OCI-LY1 (cell line): ENCODE results near the gene C3.

Experiments
- EZH2 ChIP-seq: fragments of 200-600 bp; sonication (generic), shearing (Covaris generic); IDR thresholded peaks from 2 replicates; pipeline ENCODE4 v1.8.0; 2017; ENCODE audit warnings: borderline replicate concordance, mixed run types, mild to moderate bottlenecking, antibody characterized with exemption, low read length, moderate library complexity, mixed read lengths
- TF ChIP-seq, protein P1 (sequence below): fragments of 200-600 bp; sonication (generic), shearing (Covaris generic); IDR thresholded peaks from 2 replicates; pipeline ENCODE4 v1.5.1; 2017; ENCODE audit warnings: mild to moderate bottlenecking, antibody characterized with exemption, low read length, moderate library complexity, mixed read lengths

DNA sequence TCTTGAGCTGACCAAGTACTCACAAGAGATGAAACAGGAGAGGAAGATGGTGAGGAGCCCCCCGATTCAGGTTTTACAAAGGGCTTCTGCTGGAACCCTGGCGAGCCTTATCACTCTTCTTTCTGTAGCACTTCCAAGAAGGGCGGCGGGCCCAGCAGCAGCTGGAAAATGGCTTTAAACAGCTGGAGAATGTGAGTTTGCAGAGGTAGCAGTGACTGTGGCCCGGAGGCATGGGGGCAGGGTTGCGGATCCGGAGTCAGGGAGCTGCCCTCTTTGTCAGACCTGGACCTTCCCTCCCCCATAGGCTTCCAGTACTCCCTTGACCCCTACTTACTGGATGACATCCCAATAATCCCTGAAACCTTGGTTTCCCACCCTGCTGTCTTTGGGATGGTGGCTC lies 22.6 kb upstream of the C3 start:
- TF ChIP-seq, protein P1, sequence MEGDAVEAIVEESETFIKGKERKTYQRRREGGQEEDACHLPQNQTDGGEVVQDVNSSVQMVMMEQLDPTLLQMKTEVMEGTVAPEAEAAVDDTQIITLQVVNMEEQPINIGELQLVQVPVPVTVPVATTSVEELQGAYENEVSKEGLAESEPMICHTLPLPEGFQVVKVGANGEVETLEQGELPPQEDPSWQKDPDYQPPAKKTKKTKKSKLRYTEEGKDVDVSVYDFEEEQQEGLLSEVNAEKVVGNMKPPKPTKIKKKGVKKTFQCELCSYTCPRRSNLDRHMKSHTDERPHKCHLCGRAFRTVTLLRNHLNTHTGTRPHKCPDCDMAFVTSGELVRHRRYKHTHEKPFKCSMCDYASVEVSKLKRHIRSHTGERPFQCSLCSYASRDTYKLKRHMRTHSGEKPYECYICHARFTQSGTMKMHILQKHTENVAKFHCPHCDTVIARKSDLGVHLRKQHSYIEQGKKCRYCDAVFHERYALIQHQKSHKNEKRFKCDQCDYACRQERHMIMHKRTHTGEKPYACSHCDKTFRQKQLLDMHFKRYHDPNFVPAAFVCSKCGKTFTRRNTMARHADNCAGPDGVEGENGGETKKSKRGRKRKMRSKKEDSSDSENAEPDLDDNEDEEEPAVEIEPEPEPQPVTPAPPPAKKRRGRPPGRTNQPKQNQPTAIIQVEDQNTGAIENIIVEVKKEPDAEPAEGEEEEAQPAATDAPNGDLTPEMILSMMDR: no peak
- no peak for TF ChIP-seq EZH2
